Epithelial cell of proximal tubule (primary cell): ENCODE data around the gene CTDSPL. TPM values are rescaled to one million over a fixed set of nuclear protein-coding genes. Genes with fewer than 3 reads are reported as not detected.

Source experiments
- DNase-seq: peaks from one replicate; pipeline ENCODE4 v3.0.0-alpha.2; 2011; ENCODE audit warnings: low read depth
- H3K4me3 ChIP-seq: 2 replicates; pipeline ENCODE4 v1.5.1; 2011; ENCODE audit warnings: low read depth, mild to moderate bottlenecking, low read length
- CTCF ChIP-seq: conservative IDR thresholded peaks from 2 replicates; pipeline ENCODE4 v1.5.1; 2012; ENCODE audit warnings: low read depth, mild to moderate bottlenecking, low read length
- total RNA-seq: library from RNA; depleted of rRNA; stranded (reverse); fragments of >200 nt; gene quantifications from 2 replicates; pipeline ENCODE4 v1.2.3, GENCODE V29; 2015

The CTDSPL gene
- total RNA-seq, 1 donor from 2014 or later, result 25.5 TPM

DNA sequence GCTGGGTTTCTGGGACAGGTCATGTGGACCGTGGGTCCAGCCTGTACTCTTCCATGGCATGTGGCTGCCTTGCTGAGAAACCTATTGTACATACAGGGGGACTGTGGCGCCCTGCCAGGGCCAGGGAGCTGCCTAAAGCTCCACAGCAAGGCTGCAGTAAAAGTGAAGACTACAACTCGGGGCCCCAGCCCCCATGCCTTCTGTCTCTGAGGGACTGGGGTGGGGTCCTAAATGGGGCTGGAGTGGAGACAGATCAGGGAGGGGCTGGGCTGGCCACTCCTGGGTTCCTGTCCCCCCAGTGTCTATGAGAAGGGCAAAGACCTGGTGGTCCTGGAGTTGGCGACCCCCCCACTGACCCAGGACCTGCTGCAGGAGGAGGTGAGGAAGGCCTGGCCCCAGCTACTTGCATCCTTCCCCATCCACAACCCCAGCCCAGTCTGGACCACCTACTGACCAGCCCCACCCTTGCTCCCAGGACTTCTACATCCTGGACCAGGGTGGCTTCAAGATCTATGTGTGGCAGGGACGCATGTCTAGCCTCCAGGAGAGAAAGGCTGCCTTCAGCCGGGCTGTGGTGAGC is 136.2 kb downstream of the CTDSPL start:
- no peak for TF ChIP-seq CTCF
- DNase-seq, result no peak
- H3K4me3 ChIP-seq, result no peak overlapping the region

DNA sequence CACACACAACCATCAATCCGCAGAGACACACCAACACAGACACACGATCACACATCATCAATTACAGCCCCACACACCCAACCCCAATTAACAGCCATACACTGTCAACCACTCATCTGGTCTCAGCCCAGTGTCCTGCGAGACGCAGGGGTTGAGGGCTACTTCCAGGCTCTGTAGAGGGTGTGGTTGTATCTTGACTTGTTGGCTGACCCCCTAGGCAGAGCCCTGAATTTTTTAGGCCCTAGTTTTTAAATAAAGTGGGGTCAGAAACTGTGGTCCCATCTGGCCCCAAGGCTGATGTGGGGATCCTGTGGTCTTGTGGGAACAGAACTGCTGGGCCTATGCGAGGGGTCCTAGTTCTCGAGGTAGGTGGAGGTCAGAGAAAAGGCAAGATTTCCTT is 138.2 kb downstream of the CTDSPL start:
- TF ChIP-seq CTCF, result no peak
- H3K4me3 ChIP-seq, result no peak overlapping the region
- no peak for DNase-seq

- TF ChIP-seq CTCF, result no peak
- DNase-seq, result no peak
- H3K4me3 ChIP-seq, result no peak overlapping the region
These were observed 138.7 kb downstream of the CTDSPL start for GRCh38 chr3:38000242-38000916.

DNA sequence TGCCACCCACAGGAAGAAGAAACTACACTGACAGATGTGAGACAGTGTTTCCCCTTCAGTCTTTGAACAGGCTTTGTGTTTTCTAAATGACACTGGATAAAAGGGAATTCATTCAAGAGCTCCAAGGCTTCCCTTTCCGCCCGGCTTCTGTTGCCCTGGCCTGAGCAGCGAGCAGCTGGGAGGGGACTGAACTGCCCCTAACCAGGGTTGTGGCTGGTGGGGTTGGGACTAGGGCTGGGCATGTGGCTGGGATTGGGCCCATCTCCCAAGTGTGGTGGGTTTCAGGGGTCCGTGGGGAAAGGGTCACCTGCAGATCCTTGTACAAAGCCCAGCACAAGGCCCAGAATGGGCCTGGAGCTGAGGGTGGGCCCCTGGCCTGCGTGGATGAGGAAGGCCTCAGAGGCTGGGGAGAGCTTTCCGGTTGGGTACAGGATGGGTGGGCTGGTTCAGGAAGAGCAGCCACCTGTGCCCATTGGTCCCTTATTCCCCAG is 139.3 kb downstream of the CTDSPL start:
- no peak for TF ChIP-seq CTCF
- no peak overlapping the region for H3K4me3 ChIP-seq
- DNase-seq, result no peak

GRCh38 chr3:38001456-38002081 is 139.9 kb downstream of the CTDSPL start:
- peak; percentile 34 for TF ChIP-seq CTCF
- DNase-seq, result no peak
- H3K4me3 ChIP-seq, result no peak overlapping the region

DNA sequence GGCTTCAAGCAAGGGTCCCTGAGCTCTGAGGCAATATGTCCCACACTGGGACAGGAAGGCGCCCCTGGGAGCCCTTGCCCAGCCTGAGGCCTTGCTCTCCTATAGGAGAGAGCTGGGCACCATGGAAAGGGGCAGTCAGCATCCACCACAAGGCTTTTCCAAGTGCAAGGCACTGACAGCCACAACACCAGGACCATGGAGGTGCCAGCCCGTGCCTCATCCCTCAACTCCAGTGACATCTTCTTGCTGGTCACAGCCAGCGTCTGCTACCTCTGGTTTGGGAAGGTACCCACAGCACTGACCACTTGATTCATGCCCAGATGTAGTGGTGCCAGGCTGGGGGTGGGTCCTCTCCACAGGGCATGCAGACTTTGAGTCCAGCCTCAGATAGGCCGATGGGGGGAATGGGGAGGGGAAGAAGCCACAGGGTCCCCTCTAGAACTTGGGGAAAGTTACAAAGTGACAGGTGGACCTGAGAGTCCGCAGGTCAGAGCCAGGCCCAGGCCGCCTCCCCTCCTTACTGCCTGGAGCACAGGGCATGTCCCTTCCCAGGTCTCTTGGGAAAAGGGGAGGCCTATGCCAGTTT is 140.7 kb downstream of the CTDSPL start:
- DNase-seq, result no peak
- TF ChIP-seq CTCF, result no peak
- no peak overlapping the region for H3K4me3 ChIP-seq
